Measurements from ENCODE around the gene NLGN4X.

The NLGN4X gene

GRCh38 chrX:6228720-6229119 is at the start of gene NLGN4X:
NLGN4X (minus strand) TSS chrX:6228867; CDS start chrX:6151466, 77,401 bp downstream.
- FAIRE-seq: no peak
- no peak for DNase-seq (ENCODE audit: low spot score)

- FAIRE-seq (no peak), DNase-seq (ENCODE audit: low spot score) (no peak)
Measured at GRCh38 chrX:6266041-6266440, 37.4 kb upstream of the NLGN4X start.

- no peak for DNase-seq (ENCODE audit: low spot score)
- FAIRE-seq: no peak
Measured at GRCh38 chrX:6262959-6263358, 34.3 kb upstream of the NLGN4X start.

- no peak for DNase-seq (ENCODE audit: low spot score)
- no peak for FAIRE-seq
Measured at GRCh38 chrX:6257025-6257424, 28.4 kb upstream of the NLGN4X start.

DNA sequence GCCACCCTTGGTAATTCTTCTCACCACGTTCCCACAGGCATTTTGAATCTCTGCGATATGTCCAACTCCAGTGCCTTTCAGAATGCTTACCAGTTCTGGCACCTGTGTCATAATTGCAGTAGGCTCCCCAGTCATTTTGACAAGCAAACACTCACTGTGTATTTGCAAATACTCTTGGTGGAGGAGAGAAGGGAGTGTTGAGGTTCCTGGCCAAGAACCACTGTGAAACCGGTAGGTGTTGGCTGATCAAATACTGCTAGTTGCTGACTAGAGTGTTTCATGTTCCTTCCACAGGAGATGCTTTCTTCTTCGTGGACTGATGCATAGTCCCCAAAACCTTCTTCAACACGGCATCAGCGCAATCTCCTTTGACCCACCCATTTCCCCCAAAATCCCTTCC is 16.0 kb upstream of the NLGN4X start:
- FAIRE-seq (no peak), DNase-seq (ENCODE audit: low spot score) (no peak)

DNA sequence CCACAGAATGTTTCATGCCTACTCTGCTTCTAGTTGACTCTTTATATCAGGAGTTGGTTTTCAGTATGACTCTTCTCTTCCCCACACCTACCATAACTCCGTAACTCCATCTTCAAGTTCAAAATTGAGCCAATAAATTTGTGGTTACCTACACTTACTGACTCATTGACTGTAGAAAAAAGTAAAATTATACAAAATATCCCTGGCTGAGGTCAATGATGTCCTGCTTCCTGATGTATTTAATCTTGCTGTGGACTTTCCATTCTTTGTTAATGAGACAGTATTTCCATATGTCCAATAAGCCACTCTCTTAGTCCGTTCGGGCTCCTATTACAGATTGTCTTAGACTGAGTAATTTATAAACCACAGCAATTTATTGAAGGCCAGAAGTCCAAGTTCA is 9.9 kb upstream of the NLGN4X start:
- DNase-seq (ENCODE audit: low spot score): no peak
- no peak for FAIRE-seq

GRCh38 chrX:6227935-6228334 is 732 bp downstream of the NLGN4X start:
- DNase-seq (ENCODE audit: low spot score) (no peak), FAIRE-seq (no peak)

DNA sequence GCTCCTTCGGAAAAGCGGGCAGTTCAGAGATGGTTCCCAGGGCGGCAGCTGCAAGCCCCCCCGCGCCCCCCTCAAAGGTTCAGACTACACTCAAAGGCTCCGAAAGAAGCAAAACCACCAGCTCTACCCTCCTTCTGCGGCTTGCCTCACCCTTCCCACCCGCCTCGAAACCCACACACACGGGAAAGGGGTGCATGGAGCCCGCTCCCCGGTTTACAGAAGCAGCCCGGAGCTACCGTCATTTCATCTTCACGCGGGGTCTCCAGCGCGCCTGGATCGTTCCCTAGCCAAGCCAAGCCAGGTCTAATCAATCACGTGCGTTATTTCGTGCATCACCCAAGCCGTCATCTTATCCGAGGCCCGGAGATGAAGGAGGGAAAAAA is 1.2 kb downstream of the NLGN4X start:
- no peak for FAIRE-seq
- no peak for DNase-seq (ENCODE audit: low spot score)

- DNase-seq (ENCODE audit: low spot score) (peak; percentile 4), FAIRE-seq (no peak)
Measured at GRCh38 chrX:6226596-6227452, 1.8 kb downstream of the NLGN4X start.

DNA sequence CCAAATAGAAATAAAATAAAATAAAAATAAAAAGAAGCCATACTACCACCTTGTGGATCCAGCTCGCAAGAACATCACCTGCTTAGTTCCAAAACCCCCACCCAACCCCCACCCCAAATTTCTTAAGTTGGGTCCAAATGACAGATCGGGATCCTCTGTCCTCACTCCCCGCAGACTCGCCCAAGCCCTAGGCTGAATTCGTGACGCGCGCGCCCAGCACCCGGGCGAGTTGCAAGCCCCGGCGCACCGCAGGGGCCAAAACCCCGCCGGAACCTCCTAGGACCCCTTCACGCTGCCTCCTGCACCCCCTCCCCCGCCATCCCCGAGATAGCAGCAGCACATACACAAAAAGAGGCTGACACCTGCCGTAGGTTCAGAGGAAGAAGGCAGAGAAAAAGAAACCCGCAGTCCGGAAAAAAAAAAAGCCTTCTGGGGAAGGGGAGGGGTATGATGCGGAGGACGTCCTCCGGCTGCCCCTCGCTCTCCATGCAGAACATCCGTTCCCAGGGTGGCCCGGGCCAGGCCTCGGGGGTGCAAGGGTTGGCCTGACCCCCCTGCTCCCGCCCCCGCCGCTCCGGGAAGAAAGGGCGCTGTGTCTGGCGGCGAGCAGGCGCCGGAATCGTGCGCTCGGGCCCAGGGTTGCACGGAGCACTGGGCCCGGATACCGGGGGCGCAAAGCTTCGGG is 2.6 kb downstream of the NLGN4X start:
- no peak for FAIRE-seq
- DNase-seq (ENCODE audit: low spot score): peak; percentile 8

DNA sequence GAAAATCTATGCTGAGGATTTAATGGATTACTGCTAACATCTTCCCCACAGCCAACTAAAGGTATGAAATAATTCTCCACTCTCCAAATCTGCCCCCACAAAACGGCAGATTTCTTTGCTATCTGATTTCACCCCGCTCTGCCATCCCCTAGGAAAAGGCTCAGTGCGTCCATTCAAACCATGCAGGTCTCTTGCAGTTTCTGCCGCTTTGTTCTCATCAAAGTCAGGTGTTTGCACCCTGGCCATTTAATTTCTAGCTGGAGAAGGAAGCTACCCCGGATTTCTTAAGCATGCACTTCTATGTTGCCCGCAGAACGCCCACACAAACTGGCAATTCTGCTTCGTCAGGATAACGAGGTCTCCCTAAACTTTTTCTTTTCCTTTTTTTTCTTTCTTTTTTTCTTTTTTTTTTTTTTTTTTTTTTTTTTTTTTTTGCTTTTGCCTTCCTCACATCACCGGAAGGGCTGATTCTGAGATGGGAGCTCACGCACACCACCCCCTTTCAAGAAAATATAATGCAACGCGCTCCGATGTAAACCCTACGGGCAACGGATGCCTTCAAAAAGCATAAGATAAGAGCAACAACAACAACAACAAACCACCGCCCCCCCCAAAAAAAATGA is 3.3 kb downstream of the NLGN4X start:
- peak; percentile 9 for DNase-seq (ENCODE audit: low spot score)
- FAIRE-seq: no peak

DNA sequence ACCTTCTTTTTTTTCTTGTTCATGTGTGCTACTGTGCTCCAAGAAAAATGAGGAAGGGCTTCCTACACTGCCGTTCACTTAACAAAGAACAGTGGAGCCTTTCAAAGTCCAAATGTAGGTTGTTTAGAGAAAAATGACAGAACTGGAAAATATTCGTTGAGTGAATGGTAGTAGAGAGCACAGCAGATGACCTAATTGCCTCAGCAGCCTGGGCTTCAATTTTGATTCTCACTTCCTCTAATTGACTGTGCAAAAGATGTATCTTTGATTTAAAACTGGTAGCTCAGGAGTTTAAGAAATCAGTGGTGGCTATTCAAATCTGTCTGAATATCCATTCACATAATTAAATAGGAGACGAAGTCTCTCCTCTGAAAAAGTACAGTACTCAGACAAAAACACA is 5.2 kb downstream of the NLGN4X start:
- FAIRE-seq (no peak), DNase-seq (ENCODE audit: low spot score) (no peak)

DNA sequence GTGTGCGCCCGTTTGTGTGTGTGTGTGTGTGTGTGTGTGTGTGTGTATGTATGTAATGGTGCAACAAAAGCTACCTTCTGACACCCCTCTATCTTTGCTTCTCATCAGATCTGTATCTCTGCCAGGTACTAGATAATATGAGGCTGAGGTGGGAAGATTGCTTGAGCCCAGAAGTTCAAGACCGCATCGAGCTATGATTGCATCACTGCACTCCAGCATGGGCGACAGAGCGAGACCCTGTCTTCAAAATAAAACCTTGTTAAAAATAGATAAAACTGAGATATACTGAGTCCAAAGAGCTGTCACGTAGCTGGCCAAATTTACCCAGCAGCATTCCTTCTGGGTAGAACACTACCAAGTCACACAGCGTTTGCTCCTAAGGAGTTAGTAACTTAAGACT is 18.4 kb downstream of the NLGN4X start:
- FAIRE-seq (no peak), DNase-seq (ENCODE audit: low spot score) (no peak)

DNA sequence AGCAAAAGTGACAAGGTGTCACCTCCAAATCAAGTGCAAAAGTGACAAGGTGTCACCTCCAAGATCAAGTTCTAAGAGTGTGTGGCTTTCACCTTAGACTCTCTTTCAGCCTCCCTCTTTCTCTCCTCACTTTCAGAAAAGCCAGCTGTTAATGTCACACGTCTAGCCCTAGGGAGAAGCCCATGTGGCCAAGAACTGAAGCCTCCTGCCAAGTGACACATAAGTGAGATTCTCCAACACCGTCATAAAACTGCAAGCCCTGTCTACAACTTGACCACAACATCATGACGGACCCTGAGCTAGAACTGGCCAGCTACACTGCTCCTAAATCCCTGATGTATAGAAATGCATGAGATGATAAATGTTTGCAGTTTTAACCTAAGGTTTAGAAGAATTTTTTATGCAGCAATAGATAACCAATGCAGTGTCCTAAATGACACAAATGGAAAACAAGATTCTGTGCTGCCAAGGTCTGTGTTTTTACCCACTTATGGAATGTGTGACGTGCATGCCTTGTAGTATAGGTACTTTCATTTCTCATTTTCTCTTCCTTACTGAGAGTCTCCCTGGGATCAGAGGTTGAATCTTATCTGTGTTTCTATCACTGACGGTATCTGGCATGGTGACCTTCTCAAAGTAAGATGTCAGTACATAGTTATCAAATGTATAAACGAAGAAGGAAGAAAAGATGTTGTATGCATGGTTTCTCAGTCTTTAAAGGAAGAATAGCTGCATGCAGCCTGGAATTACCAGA is 25.0 kb downstream of the NLGN4X start:
- no peak for DNase-seq (ENCODE audit: low spot score)
- FAIRE-seq: no peak

DNA sequence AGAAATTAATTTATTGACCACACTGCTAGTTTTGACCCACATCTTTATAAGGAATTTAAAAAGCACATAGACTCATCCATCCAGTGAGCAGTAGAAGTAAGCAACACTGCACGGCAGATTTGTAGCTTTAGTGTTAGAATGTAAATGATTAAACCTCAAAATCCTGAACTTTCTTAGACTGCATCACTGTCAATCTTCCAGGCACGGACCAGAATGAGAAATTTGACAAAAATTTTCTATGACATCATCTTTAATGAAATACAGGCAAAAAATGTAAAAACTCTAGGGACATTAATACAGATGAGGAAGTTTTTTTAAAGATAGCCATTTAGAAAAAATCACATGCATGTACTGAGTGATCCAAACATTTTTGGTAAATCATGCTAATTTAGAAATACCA is 29.2 kb downstream of the NLGN4X start:
- DNase-seq (ENCODE audit: low spot score) (no peak), FAIRE-seq (no peak)

- DNase-seq (ENCODE audit: low spot score): no peak
- FAIRE-seq: no peak
Measured at GRCh38 chrX:6187256-6187655, 41.4 kb downstream of the NLGN4X start.

DNA sequence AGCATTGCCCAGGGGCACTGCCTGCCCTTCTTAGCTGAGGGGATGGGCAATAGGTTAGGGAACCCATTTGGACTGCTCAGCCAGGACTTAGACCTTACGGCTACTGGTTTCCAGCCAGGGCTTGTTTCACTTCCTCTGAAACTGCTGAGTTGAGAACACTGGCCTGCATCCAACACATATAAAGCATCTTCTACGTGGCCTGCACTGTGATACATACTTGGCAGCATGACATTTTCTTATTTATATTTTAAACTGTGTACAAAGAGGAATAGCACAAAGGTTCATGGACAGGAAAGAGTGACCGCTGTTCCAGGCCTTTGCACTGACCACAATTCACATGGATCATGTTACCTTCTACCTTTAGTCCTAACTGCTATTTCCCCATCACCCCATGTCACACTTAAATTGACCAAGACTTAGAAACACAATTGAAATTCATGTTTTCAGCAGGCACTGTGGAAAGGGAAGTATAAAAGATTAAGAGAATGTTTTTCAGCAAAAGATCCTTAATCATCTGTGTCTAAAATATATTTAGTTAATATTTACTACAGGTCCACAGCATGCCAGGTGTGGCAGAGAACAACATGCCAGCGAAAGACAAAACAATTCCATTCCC is 43.7 kb downstream of the NLGN4X start:
- FAIRE-seq (no peak), DNase-seq (ENCODE audit: low spot score) (no peak)

- DNase-seq (ENCODE audit: low spot score) (no peak), FAIRE-seq (no peak)
Measured at GRCh38 chrX:6175914-6176313, 52.8 kb downstream of the NLGN4X start.

- no peak for FAIRE-seq
Measured at GRCh38 chrX:6170424-6170823, 58.2 kb downstream of the NLGN4X start.

DNA sequence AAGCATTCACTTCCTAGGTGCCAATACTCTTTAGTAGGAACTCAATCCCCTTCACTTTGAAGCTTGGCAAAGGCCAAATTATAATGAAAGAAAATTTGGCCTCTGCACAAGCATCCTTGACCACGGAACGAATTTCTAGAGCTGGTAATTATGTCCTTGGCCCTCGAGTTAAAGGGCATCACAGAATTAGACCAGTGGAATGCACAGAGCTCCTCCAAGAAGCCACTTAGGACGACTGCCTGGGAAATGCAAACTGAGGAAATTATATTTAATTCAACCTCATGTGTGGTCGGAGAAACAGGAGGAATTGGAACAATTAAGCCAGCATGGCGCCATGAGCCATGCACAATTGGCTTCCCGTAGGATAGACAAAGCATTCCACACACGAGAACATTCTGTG is 59.3 kb downstream of the NLGN4X start:
- no peak for DNase-seq (ENCODE audit: low spot score)
- FAIRE-seq: no peak

More at GRCh38 chrX:6170424-6170823, 58.2 kb downstream of the NLGN4X start:
- no peak for DNase-seq (ENCODE audit: low spot score)

DNA sequence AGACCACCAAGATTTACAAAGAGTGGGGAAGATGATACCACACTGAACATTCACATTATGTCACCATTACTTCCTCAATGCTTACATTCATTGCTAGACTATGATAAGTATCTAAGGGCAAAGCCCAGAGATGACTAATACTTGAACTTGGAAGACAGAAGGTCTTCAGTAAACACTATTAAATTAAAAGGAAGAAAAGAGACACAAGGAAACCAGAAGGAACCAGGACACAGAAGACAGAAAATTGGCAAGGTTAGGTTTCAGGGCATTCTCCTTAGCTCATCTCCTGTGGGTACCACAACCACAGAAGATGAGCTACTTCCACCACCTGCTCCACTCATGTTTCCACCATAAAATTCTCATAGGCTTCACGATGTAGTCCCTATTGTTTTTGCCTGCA is 64.9 kb downstream of the NLGN4X start:
- DNase-seq (ENCODE audit: low spot score) (peak; percentile 1), FAIRE-seq (no peak)
